ENCODE data around the gene AGBL5. TPM values are rescaled to one million over a fixed set of nuclear protein-coding genes. Genes with fewer than 3 reads are reported as not detected.

Gene AGBL5
- total RNA-seq, 1 donor from 2014 or later: 18.9 TPM

GRCh38 chr2:27076323-27076722 is 24.9 kb downstream of the AGBL5 start:
- ATAC-seq (no peak), DNase-seq (no peak)
- Histone ChIP-seq H3K9me3 (no peaks in the 10 kb centered on the region), H3K4me1 (peaks cover 59% of the 10 kb centered on the region), H3K36me3 (no peaks in the 10 kb centered on the region), H3K4me3 (no peak overlapping the region), H3K27ac (no peak overlapping the region), H3K27me3 (ENCODE audit: low read depth) (no peaks in the 10 kb centered on the region)
- TF ChIP-seq, protein P1, sequence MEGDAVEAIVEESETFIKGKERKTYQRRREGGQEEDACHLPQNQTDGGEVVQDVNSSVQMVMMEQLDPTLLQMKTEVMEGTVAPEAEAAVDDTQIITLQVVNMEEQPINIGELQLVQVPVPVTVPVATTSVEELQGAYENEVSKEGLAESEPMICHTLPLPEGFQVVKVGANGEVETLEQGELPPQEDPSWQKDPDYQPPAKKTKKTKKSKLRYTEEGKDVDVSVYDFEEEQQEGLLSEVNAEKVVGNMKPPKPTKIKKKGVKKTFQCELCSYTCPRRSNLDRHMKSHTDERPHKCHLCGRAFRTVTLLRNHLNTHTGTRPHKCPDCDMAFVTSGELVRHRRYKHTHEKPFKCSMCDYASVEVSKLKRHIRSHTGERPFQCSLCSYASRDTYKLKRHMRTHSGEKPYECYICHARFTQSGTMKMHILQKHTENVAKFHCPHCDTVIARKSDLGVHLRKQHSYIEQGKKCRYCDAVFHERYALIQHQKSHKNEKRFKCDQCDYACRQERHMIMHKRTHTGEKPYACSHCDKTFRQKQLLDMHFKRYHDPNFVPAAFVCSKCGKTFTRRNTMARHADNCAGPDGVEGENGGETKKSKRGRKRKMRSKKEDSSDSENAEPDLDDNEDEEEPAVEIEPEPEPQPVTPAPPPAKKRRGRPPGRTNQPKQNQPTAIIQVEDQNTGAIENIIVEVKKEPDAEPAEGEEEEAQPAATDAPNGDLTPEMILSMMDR (IDR thresholded peaks at IDR 0.05): no peak
- intact Hi-C loops (cut with DNase I): no loop called here

GRCh38 chr2:27077231-27077630 is 25.8 kb downstream of the AGBL5 start:
- H3K4me1 ChIP-seq: peaks cover 65% of the 10 kb centered on the region
- no peak for ATAC-seq
- TF ChIP-seq, protein P1 (IDR thresholded peaks at IDR 0.05): no peak
- H3K9me3 ChIP-seq: no peaks in the 10 kb centered on the region
- intact Hi-C loops (cut with DNase I): no loop called here
- no peak overlapping the region for H3K4me3 ChIP-seq
- no peak for DNase-seq
- no peaks in the 10 kb centered on the region for H3K27me3 ChIP-seq (ENCODE audit: low read depth)
- no peaks in the 10 kb centered on the region for H3K36me3 ChIP-seq
- H3K27ac ChIP-seq: peak overlapping the region; percentile 11

- Histone ChIP-seq H3K36me3 (no peaks in the 10 kb centered on the region), H3K4me1 (peaks cover 56% of the 10 kb centered on the region), H3K9me3 (no peaks in the 10 kb centered on the region), H3K4me3 (peak within 1 kb of the TSS; percentile 55), H3K27me3 (ENCODE audit: low read depth) (no peaks in the 10 kb centered on the region), H3K27ac (peak within 1 kb of the TSS; percentile 78)
- intact Hi-C loops (cut with DNase I): no loop called here
- DNase-seq (peak; percentile 68), ATAC-seq (peak; percentile 39 to 63)
- TF ChIP-seq, protein P1 (IDR thresholded peaks at IDR 0.05): no peak
These were observed 27.1 kb downstream of the AGBL5 start, which contains the start of gene EMILIN1 for GRCh38 chr2:27078267-27079194. Gene EMILIN1 (plus strand): TSS chr2:27078615. CDS start chr2:27079066, 451 bp downstream.

GRCh38 chr2:27079233-27080139 is 28.0 kb downstream of the AGBL5 start:
- H3K4me3 ChIP-seq: peak overlapping the region; percentile 55

DNA sequence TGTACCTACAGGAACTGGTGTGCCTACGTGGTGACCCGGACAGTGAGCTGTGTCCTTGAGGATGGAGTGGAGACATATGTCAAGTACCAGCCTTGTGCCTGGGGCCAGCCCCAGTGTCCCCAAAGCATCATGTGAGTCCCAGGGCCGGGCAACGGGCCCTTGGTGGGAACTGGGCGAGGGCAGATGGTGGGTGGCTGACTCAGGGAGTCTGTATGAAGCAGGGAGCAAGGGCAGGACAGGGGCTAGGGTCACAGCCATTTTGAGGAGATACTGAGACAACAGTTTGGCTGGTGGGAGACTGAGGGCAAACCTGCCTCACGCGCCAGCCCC is 28.6 kb downstream of the AGBL5 start:
- peaks cover 44% of the 10 kb centered on the region for H3K4me1 ChIP-seq
- H3K36me3 ChIP-seq: no peaks in the 10 kb centered on the region
- no peak for DNase-seq
- no peaks in the 10 kb centered on the region for H3K9me3 ChIP-seq
- H3K4me3 ChIP-seq: peak overlapping the region; percentile 55
- TF ChIP-seq, protein P1 (IDR thresholded peaks at IDR 0.05): no peak
- peak overlapping the region; percentile 20 for H3K27ac ChIP-seq
- no peak for ATAC-seq
- no peaks in the 10 kb centered on the region for H3K27me3 ChIP-seq (ENCODE audit: low read depth)
- intact Hi-C loops (cut with DNase I): no loop called here

More at GRCh38 chr2:27079233-27080139, 28.0 kb downstream of the AGBL5 start:
- TF ChIP-seq, protein P1 (IDR thresholded peaks at IDR 0.05): no peak
- no peak for DNase-seq
- ATAC-seq: no peak
- no peaks in the 10 kb centered on the region for H3K36me3 ChIP-seq
- no peaks in the 10 kb centered on the region for H3K27me3 ChIP-seq (ENCODE audit: low read depth)
- peak overlapping the region; percentile 78 for H3K27ac ChIP-seq
- no peaks in the 10 kb centered on the region for H3K9me3 ChIP-seq
- intact Hi-C loops (cut with DNase I): no loop called here
- H3K4me1 ChIP-seq: peaks cover 46% of the 10 kb centered on the region

Measured in lower lobe of right lung (tissue), 2 donors.